KG1 (cell line): ENCODE measurements around the gene DLST.

Experiments used
- DNase-seq: peaks from one replicate; lab custom pipeline; 2025; lab: John Stamatoyannopoulos, UW

DLST gene

DNA sequence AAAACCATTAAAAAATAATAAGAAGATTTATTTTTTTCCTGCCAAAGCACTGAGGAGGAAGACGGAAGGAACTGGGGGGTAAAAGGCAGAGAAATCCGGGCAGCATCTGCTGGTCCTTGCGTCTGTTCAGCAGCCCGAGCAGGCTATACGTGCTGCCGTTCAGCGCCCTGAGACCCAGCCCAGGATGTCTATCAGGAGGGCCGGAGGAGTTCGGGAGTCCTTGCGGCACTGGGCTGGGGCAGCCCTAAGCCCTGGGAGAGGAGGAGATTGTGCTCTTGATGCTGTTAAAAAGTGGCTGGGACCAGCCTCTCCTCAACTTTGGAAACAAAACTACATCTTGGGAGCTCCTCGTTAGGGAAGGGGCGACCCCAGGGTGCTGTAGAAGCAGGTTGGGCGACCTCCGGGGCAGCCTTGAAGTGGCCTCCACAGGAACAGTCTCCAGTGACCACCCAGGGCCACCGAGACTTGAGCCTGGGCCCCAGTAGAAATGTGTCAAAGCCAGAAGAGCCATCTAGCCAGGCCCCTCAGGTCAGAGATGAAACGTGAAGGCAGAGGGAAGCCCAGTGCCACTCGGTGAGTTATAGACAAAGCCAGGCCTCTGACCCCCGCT, 59.3 kb downstream of the DLST start:
- no peak for DNase-seq

DNA sequence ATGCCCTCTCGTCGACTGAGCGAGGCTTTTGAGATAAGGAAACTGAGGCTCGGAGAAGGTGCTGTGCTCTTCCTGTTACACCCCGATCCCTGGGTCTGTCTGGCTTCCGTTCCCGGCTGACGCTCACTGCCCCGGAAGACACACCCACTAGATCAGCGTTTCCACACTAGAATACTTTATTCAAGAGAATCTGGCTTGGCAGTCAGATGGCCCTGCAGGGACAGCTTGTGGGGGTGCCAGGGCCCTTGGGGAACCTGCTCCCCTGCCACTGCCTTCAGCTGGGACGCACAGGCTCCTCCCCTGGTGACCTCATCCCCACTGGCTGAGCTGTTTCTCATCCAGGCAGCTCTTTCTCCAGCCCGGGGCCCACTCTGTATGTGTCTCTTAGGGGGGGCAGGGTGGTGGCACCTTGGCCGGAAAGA, 60.0 kb downstream of the DLST start:
- DNase-seq: peak; percentile 46

DNA sequence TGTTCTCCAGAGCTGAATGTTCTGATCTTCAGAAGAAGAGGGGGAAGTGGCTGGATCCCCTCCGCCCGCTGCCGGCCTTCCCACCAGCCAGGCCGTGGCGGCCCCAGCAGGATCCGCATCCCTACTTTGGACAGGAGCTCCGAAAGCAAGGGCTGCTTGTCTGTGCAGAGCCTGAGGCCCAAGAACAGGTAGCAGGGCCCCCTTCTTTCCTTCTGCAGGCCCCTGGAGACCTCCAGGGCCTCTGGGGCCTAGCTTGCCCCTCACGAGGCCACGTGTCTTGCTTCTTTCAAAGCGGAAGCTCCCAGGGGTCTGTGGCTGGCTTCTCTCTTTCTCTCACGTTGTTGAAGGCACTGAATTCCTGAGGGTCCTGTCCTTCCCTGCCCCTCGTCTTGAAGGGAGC, 60.5 kb downstream of the DLST start:
- DNase-seq: no peak

DNA sequence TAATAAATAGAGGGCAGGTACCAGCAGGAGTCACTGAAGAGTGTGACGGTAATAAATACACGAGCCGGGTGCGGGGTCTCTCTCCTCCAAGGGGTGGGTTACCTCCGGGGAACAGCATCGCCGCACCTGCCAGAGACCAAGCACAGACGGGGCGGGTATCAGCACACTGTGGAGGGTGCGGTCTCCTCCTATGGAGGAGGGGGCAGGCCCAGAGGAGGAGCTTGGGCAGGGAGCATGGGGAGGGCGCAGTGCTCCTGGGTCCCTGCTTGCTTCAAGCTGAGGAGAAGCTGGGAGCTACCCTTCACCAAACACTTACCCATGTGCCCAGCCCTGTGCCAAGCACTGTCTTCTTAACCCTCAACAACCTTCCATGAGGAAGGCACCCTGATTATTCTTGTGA, 60.9 kb downstream of the DLST start:
- DNase-seq: no peak

DNA sequence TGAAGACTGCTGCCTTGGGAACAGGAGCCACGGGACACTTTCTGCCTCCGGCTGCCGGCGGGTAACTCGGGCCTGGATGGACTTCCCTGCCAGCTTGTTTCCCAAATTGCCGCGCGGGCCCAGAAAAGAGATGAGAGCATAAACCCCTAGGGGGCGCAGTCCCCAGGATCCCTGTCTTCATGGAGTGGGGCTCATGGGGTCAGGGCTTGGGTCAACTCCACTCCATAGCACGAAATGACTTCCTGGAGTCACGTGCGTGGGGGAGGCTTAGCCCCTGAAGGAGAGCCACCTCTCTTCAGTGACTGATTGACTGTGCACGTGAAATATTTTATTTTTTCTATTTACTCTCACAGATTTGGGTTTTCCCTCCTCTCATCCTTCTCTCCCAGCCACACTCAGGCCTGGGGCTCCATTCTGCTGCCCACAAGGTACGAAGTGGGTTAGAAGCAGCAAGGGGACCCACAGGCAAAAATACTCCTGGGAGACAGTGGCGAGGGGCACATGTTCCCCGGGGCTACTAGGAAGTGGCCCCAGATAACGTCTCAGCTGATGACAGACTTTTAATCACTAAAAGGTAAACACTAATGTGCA, 63.6 kb downstream of the DLST start:
- peak; percentile 17 for DNase-seq

DNA sequence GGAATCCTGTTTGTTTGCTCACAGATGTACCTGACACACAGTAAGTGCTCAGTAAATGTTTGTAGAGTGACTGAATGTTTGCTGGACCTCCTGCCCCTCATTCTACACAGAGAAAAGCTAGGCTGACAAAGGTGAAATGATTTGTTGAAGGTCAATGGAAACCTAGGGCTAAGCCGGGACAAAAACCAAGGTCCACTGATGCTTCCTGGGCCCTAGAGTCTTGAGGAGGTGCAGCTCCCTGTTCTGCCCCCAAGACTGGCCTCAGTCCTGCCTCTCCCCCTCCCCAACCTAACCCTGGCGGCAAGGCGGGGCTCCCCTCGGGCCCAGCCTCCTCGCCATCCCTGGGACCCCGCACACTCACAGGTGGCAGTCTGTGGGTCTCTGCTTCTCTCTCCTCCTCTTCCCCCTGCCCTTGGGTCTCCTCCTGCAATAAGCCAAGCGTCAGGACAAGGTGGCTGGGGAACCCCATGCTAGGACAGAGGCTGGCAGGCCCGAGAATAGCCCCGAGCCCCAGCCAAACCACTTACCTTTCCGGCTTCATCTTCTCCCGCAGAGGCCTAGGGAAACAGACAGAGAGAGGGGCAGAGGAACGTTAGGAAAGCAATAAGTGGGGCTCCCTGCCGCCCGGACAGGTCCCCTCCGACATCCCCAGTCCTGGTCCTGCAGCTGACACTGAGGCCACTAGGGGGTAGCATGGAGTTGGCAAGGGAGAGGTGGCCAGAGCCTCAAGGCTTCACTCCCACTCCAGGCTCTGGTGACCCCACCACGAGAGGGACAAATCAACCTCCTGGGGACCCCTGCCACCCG, 64.3 kb downstream of the DLST start:
- DNase-seq: peak; percentile 32

DNA sequence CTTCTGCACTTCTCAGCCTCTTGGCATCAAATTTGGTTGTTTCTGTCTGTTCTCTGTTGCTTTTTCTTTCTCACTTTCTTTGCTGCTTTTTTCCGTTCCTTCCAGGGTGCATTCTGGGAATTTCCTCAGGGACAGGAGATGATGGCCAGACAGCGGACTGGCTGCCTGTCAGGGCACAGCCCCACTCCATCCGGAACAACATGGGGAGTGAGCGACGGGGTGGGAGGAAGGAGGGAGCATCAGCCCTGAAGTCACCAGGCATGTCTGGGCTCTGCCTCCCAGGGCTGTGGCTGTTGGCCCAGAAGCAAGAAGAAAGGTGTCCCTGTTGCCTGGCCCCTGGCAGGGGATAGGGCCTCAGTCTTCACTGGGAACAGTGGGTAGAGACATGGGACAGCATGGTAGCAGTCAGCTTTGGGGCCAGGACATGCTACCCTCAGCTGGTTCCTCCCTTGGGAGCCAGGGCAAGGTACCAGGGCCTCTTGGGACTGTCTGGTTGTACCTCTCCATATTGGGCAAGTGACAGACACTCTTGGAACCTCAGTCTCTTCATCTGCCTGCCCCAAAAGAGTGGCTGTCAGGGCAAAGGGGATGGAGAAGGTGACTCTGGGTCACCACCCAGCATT, 65.1 kb downstream of the DLST start:
- no peak for DNase-seq

DNA sequence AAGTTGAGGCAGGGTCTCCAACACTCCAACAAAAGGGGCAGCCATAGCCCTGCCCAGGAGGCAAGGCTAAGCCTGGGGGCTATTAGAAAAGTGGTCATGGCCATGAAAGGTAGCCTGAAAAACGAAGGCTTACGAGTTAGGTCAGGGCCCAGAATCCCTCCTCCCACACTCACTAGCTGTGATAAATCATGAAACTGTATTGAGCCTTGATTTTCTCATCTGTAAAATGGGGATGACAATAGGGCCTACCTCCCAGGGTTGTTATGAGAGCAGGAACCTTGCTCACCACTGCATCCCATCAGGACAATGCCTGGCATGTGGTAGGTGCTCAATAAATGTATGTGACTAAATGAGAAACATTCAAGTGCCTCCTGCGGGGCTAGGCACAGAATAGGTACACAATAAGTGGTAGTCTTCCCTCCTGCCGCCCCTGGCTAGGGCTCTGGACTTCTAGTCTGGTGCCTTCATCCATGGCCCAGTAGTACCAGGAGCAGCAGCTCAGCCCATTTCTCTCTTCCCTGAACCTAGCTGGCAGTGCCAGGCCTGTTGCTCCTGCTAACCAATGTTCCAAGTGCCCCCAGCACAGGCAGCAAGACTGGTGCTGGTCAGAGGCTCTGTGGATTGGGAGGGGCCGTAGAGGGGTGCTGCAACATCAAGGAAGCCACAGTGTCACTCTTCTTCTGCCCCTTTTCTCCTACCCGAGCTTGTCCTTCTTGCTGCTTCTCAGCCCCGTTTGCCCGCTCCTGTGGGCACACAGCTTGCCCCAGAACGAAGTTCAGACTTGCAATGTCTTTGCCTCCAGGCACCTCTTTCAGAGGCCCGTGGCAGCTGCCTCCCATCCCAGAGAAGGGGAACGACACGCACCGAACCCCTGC, 65.9 kb downstream of the DLST start:
- no peak for DNase-seq

DNA sequence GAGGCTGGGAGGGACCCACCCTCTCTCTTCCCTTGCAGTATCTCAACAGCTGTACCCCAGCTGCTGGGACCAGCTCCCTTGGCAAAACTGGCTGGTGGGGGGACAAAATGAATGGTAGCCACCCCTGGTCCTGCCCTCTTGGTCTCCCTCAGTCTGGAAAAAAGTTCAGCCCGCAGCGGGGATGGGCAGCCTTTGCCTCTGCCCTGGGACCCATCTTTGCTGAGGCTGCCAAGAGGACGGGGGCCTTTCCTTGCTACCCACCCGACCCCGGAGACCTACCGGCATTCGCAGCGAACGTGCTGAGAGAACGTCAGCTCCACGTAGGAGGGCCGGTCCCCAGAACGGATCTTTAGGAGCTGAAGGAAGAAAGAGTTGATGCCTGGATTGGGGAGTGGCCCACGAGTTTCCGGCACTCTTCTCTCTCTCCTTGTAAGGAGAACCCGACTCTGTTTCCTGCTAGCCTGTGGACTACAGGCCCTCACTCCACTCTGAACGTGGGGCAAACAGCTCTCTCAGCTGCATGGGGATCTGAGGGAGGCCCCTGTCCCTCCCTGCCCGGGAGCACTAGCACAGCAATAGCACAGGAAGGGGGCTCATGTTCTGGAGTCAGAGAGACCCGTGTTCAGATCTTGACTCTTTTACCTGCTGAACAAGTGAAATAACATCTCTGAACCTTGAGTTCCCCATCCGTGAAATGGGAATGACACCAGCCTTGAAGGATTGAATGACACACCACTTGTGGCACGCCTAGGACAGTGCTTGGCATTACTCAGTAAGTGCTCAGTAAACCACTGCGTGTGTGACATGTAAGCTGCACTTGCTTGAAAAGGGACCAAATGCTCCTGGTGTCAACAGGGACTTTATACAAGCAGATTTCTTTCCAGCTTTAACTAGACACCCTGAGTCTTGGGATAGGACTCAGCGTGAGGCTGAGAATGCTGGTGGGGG, 66.8 kb downstream of the DLST start:
- DNase-seq: no peak

DNA sequence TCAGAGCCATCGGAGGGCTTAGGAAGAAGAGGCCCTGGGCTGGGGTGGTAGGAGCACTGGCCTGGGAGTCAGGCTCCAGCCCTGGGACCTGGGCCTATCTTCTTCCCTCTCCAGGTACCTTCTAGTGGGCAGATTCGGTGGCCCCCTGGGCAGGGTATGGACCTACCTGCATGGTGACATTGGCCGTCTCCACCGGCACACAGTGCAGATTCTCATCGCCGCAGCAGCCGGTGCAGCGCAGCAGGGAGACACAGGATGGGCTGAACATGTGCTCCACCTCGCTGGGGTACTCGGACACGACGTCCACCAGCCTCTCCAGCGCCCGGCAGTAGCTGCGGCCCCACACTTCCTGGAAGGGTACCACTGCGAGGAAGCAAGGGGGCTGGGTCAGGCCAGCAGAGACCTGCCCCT, 67.5 kb downstream of the DLST start:
- DNase-seq: no peak

DNA sequence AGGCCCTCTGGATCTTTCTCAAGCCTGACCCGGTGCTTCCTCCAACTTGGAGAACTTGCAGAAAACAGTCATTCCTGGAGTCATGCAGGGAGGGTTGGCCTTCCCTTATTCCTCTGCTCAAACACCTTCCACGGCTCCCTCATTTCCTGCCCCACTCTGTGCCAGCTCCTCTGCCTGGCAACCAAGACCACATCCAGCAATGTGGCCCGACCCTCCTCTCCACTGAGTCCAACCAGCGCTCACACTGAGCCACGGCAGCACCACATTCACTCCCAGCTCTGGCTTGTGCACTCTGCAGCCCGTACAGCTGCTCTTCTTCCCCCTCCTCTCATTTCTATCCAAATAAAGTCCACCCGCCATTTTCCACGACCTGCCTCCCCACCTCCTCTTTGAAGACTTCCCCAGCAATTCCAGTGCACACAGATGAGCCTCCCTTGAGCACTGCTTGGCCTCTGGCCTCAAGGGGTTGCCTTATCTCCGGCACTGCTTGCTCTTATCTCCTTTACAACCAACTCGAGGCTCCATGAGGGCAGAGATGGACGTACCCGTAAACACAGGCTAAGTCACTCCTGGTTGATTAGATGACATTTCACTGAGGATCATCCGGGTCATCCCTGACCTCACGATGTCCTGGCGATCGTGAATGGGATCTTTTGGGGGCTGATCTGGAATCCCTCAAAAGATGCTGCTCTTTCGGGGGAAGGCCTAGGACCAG, 68.3 kb downstream of the DLST start:
- DNase-seq: no peak

DNA sequence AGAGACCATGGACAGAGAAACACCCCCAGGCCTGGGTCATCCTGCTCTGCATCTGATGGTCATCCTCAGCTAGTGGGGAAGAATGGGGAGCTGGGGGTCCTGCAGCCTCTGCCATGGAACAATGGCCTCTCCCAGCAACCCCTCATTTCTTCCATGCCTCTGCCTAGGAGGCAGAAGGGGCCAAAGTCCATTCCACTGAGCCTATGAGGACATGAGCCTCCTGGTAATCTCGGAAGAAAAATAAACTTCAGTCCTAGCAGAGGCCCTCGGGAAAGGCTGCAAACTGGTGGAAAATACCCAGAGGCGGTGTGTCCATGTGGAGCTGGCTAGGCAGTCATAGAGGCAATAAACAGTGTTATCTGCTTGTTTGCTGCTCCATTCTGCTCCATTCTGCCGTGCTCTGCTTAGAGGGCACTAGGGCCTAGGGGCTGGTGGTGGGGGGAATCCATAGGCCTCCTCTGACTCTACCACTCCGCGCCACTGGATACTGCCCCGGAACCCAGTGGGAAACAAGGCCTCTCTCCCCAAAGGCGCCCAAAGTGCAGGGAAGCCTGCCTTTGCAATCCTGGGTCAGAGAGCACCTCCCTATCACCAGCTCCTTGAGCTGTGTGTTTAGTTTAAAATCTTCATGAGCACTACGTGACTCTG, 69.2 kb downstream of the DLST start:
- no peak for DNase-seq

DNA sequence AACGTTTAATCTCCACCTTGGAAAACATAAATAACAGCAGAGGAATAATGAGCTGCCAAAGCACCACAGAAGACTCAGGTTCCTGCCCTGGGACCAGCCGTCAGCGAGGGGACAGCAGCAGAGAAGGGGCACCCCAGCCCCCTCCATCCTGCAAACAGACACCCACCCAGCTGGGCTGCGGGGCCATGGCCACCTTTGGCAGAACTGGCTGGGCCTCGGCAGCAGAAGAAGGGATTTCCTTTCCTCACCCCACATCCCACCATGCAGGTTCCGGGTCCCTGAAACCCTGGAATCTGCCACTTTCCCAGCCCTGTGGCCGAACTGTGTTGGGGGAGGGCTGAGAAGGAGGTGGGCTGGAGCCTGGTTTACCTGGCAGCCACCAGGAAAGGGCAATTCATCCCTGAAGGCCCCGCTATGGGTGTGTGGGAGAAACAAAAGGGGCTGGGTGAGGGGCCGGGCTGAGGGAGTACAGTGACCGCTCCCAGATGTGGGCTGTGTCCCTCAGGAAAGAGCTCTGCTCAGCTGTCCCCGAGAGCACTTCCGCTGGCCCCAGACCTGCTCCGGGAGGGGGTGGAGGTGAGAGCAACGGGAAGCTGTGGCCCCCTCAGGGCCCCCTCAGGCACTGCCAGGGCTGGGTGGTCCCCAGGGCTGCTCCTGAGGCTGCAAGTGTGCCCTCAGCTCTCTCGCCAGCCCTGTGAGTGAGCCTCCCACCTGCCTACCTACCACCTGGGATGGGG, 69.9 kb downstream of the DLST start:
- no peak for DNase-seq

DNA sequence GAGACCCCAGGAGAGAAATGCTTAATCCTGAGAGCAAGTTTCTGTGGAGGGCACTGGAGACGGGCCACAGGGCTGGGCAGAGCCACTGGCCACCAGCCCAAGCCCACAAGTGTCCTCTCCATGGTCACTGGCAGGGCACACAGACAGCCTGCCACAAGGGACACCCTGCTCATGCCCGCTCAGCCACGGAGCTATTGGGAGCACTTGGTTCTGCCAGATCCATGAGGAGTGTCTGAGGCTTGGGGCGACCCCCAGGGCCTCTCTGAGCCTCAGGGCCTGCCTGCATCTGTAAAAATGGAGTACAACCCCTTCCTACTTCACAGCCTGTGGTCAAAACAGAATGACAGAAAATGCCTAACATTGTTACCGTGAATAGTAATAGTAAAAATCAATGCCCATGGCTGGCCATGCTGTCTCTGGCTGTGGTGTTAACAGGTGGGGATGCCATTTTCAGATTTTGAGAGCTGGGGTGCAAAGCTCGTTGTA, 70.5 kb downstream of the DLST start:
- no peak for DNase-seq

DNA sequence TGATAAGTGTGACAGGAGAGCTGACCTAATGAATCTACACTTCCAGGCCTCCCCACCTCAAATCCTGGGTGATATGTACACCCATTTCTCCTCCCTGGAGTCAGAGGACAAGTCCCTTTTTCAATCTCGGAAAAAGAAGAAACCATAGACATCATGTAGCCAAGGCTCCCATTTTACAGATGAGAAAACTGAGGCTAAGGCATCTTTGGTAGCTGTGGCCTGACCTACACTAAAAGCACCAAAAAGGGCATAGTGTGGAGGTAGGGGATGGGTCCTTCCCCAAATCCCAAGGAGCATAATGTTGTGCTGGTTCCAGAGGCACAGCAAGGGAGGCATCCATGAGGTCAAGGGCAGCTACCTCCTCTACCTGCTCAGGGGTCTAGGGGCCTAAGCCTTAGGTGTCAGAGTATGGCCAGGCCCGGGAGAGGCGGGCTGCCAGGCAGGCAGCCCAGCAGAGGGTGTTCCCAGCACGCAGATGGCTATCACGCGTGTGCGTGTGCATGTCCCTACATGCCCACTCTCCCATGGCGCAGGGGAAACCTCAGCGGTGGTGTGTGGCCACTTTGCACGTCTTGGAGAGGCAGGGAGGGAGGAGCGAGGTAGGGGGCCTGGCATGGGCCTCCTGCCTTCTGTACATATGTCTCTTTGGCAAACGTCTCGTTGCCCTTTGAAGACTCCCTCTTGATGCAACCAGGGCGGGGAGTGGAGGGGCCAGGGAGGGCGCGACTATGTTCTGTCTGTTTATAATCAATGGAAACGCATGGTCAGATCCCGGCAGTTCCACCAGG, 71.2 kb downstream of the DLST start:
- no peak for DNase-seq
